Small intestine (tissue), 7 donors: ENCODE data around the gene PDCD1. TPM values are rescaled to one million over a fixed set of nuclear protein-coding genes. Genes with fewer than 3 reads are reported as not detected.
A peak's percentile ranks its signal among the peaks of the same experiment; 100 is the strongest.

Experiments used
- DNase-seq, 2 donors: peaks; one replicate each; pipeline versions ENCODE4 v3.0.0 to v3.0.0-alpha.2; 2013
- FAIRE-seq: peaks from 2 replicates; lab custom pipeline; 2012; peaks lifted over from hg19 to GRCh38; lab: Jason Lieb, UNC
- H3K27ac ChIP-seq, 3 donors: one replicate each; pipeline ENCODE4 v1.5.1; 2013; ENCODE audit warnings: low read length in 2 of 3, mild to moderate bottlenecking in 2 of 3, control low read depth in 1 of 3, inconsistent platforms in 1 of 3, low read depth in 1 of 3, moderate library complexity in 1 of 3
- H3K27me3 ChIP-seq, 3 donors: one replicate each; pipeline ENCODE4 v1.6.1; 2013; ENCODE audit warnings: low read length in 3 of 3, inconsistent platforms in 1 of 3; ENCODE audit not compliant: control insufficient read depth in 3 of 3, insufficient read depth in 3 of 3
- H3K36me3 ChIP-seq, 3 donors: one replicate each; pipeline ENCODE4 v1.6.1; 2013; ENCODE audit warnings: low read length in 3 of 3, inconsistent platforms in 1 of 3, low read depth in 1 of 3, mild to moderate bottlenecking in 1 of 3, moderate library complexity in 1 of 3; ENCODE audit not compliant: control insufficient read depth in 3 of 3, insufficient read depth in 2 of 3
- H3K4me1 ChIP-seq, 3 donors: one replicate each; pipeline ENCODE4 v1.6.1; 2013; ENCODE audit warnings: low read length in 2 of 3, inconsistent platforms in 1 of 3, low read depth in 1 of 3, mild to moderate bottlenecking in 1 of 3, moderate library complexity in 1 of 3; ENCODE audit not compliant: control insufficient read depth in 3 of 3, insufficient read depth in 2 of 3
- H3K4me3 ChIP-seq, 3 donors: one replicate each; pipeline ENCODE4 v1.5.1; 2013; ENCODE audit warnings: low read length in 3 of 3, control low read depth in 1 of 3, inconsistent platforms in 1 of 3, low read depth in 1 of 3, mild to moderate bottlenecking in 1 of 3, moderate library complexity in 1 of 3
- H3K9me3 ChIP-seq, 2 donors: one replicate each; pipeline ENCODE4 v1.6.1; 2013; ENCODE audit warnings: low read depth in 1 of 2, low read length in 1 of 2; ENCODE audit not compliant: control insufficient read depth in 2 of 2, insufficient read depth in 1 of 2
- WGBS, 3 donors: extraction: QIAGEN DNeasy Blood & Tissue Kit; methylation state at CpG; one replicate each; pipeline ENCODE4 v1.1.7; 2013; 5-methylcytosine and 5-hydroxymethylcytosine counted together
- polyA plus RNA-seq, 4 donors: library from polyadenylated mRNA; stranded (reverse) in 3 of 4; unstranded in 1 of 4; fragments of 200-250 nt in 3 of 4; fragments of 120-200 nt in 1 of 4; gene quantifications; one replicate each; pipeline versions ENCODE4 v1.2.1 to v1.2.3, GENCODE V29; 2013
- donor health status: healthy with polysubstance abuse.
- donor health status: control.
- donor health status: control.
- donor health status: Bipolar disorder and iron deficiency.
- donor health status: healthy.

PDCD1 gene
- polyA plus RNA-seq, 4 donors: 0.27 to 1.2 (median 0.27) TPM; not detected in 1

DNA sequence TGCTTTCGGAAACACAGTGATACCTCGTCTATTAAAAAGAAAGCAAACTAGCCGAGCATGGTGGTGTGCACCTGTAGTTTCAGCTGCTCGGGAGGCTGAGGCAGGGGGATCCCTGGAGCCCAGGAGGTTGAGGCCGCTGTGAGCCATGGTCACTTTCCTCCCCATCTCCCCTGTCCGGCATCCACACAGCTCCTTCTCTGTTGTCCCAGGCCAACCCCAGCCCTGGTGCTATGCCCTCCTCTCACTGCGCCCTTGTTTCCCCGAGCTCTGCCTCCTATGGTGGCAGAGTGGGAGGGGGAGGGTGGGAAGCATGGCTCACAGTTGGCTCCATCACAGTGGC lies 26.2 kb upstream of the PDCD1 start:
- H3K27me3 ChIP-seq: no peaks in the 10 kb centered on the region
- no peak overlapping the region for H3K4me3 ChIP-seq
- peaks cover 0 to 7% of the 10 kb centered on the region in 2 donors for H3K9me3 ChIP-seq
- no peak for DNase-seq
- no peak for FAIRE-seq
- H3K36me3 ChIP-seq: peaks cover 0 to 5% (median 0%) of the 10 kb centered on the region in 3 donors
- no peak overlapping the region for H3K27ac ChIP-seq
- WGBS, 3 donors: 92 to 96% (median 94%) methylated on average over 8 of the region's 8 CpGs
- H3K4me1 ChIP-seq: peaks cover 0 to 10% (median 3%) of the 10 kb centered on the region in 3 donors

DNA sequence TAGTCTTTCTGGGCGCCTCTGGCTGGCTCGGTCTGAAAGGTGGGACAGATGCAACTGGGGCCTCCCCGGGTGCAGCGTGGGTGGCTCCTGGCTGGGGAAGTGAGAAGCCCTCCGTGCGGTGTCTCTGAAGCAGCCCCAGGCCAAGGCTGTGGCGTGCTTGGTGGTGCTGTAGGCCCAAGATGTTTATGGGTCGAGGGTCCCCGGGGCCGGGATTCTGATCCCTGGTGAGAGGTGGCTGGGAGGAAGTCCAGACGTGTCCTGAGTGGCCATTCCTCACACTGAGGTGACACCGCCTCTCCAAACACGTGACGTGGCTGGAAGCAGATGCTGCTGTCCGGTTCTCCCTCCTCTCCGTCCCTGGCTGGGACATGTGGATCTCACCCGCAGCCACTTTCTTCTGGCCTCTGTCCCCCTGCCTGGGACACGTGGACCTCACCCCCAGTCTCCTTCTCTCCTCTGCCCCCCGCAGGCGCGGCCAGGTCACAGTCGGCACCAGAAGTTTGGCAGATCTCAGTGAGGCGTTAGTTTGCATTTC lies 23.5 kb upstream of the PDCD1 start:
- peak overlapping the region in 2 of 3 donors; percentile 65 to 81 for H3K27ac ChIP-seq
- H3K36me3 ChIP-seq: peaks cover 0 to 5% (median 0%) of the 10 kb centered on the region in 3 donors
- peak overlapping the region in 2 of 3 donors; percentile 27 to 33 for H3K4me3 ChIP-seq

DNA sequence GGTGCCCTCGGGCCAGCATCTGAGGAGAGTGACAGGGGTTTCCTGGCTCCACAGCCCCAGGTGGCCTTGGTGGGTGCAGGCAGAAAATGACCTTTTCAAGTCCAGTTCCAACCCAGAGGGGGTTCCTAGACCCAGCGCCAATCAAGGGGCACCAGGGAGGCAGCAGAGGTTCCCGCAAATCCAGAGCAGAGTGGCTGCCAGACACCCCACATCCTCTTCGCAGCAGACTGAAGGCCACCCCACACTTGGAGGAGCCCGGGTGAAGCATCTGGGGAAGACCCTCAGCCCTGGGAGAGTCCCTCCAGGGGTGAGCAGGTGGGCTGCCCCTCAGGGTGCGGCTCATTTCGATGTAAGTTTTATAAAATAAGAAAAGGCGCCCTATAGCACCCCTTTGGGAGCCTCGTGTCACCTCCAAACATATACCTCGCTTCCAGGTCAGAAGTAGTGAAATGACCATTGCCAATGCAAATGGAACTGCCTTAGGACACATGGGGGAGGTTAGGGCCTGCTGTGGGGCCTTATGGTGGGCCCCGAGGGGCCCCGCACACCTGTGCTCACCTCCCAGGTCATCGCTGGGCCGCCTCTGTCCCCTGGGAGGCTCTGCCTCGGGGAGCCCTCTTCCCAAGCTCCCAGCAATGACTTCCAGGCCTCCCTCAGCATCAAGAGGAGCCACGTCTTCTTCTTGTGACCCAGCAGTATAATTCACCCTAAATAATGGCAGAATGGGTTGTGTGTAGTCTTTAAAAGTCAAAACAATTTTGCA lies 21.8 kb upstream of the PDCD1 start:
- no peaks in the 10 kb centered on the region for H3K9me3 ChIP-seq
- DNase-seq (no peak), FAIRE-seq (no peak)
- peak overlapping the region in 2 of 3 donors; percentile 66 to 78 for H3K4me3 ChIP-seq
- WGBS, 3 donors: 76 to 89% (median 82%) methylated on average over 16 of the region's 16 CpGs
- H3K36me3 ChIP-seq: peaks cover 0 to 4% (median 0%) of the 10 kb centered on the region in 3 donors
- peak overlapping the region in 2 of 3 donors; percentile 81 to 82 for H3K27ac ChIP-seq
- peaks cover 0 to 10% (median 3%) of the 10 kb centered on the region in 3 donors for H3K4me1 ChIP-seq
- no peaks in the 10 kb centered on the region for H3K27me3 ChIP-seq

More for the DNA sequence above, 23.5 kb upstream of the PDCD1 start:
- Histone ChIP-seq H3K27me3 (no peaks in the 10 kb centered on the region), H3K4me1 (peaks cover 0 to 10% (median 3%) of the 10 kb centered on the region in 3 donors), H3K9me3 (peaks cover 0 to 3% of the 10 kb centered on the region in 2 donors)
- DNase-seq (peak in 1 of 2 donors; percentile 47), FAIRE-seq (no peak)
- 15 to 26% (median 23%) methylated on average over 21 to 23 of the region's 23 CpGs for WGBS, 3 donors

DNA sequence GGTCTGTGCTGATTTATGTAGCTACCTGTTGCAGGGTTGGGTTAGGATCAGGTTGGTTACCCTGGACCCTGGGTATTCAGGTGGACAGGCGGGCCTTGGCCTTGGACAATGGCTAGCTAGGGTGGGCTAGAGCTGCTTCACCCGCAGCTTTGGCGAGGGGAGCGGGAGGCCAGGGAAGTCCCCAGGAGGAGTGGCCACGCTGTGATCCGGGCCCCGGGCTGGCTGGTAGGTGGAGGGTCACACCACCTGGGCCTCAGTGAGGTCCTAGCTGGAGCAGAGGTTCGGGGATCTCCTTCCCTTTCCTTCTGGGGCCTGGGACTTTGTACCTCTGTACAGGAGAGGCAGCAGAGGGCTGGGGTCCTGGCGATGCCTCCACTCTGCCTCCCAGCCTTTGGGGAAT lies 20.6 kb upstream of the PDCD1 start:
- Histone ChIP-seq H3K27me3 (no peaks in the 10 kb centered on the region), H3K4me1 (peaks cover 0 to 10% (median 3%) of the 10 kb centered on the region in 3 donors), H3K27ac (no peak overlapping the region), H3K9me3 (peaks cover 0 to 9% of the 10 kb centered on the region in 2 donors), H3K4me3 (no peak overlapping the region), H3K36me3 (no peaks in the 10 kb centered on the region)
- 81 to 84% (median 83%) methylated on average over 9 of the region's 9 CpGs for WGBS, 3 donors
- DNase-seq (no peak), FAIRE-seq (no peak)

DNA sequence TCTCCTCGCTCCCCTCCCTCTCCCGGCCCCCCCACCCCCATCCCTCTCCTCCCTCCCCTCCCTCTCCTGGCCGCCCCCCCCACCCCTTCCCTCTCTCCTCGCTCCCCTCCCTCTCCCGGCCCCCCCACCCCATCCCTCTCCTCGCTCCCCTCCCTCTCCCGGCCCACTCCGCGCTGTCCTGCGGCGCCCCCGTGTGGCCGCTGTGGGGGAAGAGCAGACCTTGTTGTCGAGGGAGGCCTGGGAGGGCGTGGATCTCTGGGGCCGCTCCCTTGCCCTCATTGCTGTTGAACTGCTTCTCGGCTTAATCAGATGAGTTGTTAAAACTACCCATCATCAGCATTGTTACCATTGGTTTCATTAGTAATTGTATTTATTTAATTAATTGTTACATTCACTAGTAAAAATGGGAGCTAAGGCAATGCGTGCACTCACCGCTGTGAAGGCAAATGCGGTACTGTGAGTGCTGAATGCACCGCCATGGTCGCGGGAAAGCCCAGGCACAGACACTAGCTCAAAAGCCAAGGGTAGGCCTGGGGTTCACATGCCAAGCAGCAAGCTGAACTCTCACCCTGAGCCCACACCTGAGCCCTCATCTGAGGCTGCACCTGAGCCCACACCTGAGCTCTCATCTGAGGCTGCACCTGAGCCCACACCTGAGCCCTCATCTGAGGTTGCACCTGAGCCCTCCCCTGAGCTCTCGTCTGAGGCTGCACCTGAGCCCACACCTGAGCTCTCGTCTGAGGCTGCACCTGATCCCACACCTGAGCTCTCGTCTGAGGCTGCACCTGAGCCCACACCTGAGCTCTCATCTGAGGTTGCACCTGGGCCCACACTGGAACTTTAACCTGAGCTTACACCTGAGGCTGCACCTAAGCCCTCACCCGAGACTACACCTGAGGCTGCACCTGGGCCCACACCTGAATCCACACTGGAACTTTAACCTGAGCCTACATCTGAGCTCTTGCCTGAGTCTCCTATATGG lies 19.6 kb upstream of the PDCD1 start:
- no peak overlapping the region for H3K4me3 ChIP-seq
- H3K27me3 ChIP-seq: no peaks in the 10 kb centered on the region
- DNase-seq (peak; percentile 74 to 83), FAIRE-seq (no peak)
- H3K36me3 ChIP-seq: no peaks in the 10 kb centered on the region
- peaks cover 0 to 14% of the 10 kb centered on the region in 2 donors for H3K9me3 ChIP-seq
- H3K27ac ChIP-seq: no peak overlapping the region
- peaks cover 0 to 10% (median 3%) of the 10 kb centered on the region in 3 donors for H3K4me1 ChIP-seq
- 27 to 37% (median 28%) methylated on average over 17 to 27 of the region's 27 CpGs for WGBS, 3 donors

DNA sequence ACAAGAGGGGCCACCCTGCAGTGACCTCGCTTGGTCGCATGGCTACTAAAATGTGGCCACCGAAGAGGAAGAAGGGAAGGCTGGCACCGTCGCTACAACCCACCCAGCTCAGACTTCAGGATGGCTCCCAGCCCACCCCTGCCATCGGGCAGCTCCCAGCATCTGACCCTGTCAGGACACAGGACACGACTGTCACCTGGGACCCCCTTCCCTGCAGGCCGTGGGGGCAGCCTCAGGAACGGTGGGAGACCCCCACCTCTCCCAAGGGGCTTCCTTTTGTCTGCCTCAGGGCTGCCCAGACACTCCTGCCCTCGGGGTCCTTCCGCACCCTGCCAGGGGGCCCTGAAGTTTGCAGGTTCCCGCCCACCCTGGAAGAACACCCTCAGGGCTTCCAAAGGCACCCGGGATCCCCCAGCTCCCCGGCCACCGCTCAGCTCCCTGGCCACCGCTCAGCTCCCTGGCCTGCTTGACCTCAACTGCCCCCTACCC lies 18.5 kb upstream of the PDCD1 start:
- Histone ChIP-seq H3K4me1 (peaks cover 0 to 7% (median 1%) of the 10 kb centered on the region in 3 donors), H3K27me3 (peaks cover 0 to 3% (median 0%) of the 10 kb centered on the region in 3 donors), H3K4me3 (no peak overlapping the region), H3K9me3 (peaks cover 0 to 14% of the 10 kb centered on the region in 2 donors), H3K36me3 (no peaks in the 10 kb centered on the region), H3K27ac (no peak overlapping the region)
- no peak for DNase-seq
- no peak for FAIRE-seq
- 65 to 67% (median 65%) methylated on average over 7 to 16 of the region's 16 CpGs for WGBS, 3 donors

DNA sequence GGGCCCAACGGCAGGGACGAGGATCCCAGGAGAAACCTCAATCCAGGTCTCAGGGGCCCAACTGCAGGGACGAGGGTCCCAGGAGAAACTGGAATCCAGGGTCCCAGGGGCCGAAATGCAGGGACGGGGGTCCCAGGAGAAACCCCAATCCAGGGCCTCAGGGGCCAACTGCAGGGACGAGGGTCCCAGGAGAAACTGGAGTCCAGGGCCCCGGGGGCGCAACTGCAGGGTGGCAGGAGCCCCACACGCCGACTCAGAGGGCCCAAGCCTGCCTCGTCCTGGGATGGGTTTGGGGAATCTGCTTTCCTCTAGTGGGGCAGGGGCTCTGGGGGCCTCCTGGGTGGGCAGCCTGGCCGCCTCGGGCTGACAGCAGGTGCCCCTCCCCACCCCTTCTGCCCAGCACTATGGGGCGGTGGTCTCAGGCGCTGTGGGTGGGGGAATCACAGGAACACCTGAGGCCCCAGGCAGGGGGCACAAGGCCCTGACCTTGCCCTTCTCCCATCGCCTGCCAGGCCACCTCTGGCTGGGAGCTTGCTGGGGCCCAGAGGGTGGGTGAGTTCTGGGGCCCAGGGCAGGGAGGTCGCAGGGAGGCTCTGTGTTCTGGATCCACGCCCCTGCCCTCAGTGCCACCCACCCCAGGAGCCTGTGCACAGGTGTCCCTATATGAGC lies 18.0 kb upstream of the PDCD1 start:
- FAIRE-seq (no peak), DNase-seq (no peak)
- Histone ChIP-seq H3K27me3 (peaks cover 0 to 4% (median 0%) of the 10 kb centered on the region in 3 donors), H3K36me3 (no peaks in the 10 kb centered on the region), H3K27ac (no peak overlapping the region), H3K9me3 (peaks cover 0 to 14% of the 10 kb centered on the region in 2 donors), H3K4me1 (peaks cover 0 to 2% (median 0%) of the 10 kb centered on the region in 3 donors), H3K4me3 (no peak overlapping the region)
- 74 to 79% (median 76%) methylated on average over 15 to 18 of the region's 18 CpGs for WGBS, 3 donors
